GM18861 (cell line): Measurements from ENCODE around the gene CPXCR1.
"Not testable (repeated sequence)": the region's sequence is repeated elsewhere in the genome, so short reads cannot be mapped to it uniquely, and the experiment has no call there.

Source experiments
- ATAC-seq: cut with Tn5 transposase; IDR thresholded peaks from one replicate; pipeline ENCODE4 v1.9.1; 2021; ENCODE audit not compliant: unreplicated experiment

Gene CPXCR1

DNA sequence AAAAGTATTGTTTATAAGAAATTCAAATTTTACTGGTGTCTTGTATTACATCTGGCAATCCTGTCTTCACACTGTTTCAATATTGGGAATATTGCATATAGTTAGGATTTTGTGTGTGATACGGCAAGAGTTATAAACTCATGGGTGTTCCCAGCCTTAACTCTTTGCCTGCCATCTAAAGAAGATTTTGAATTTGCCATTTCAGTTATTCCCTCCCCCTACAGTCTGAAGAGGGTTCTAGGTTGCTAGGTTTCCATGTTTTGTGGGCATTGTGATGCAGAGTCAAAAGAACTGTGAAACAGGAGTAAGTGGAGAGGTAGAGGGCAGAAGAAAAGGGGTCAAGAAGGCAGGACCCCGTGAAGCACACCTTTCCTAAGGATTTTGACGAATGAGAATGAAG lies at the start of gene CPXCR1:
TSS of gene CPXCR1 (plus strand) at position 301 of the 400 bp plus-strand sequence. CDS start 6,190 bp downstream, outside the sequence.
- ATAC-seq = no peak

- ATAC-seq = no peak
These were observed 11.2 kb upstream of the CPXCR1 start for GRCh38 chrX:88735835-88736234.

- ATAC-seq = not testable (repeated sequence)
These were observed 810 bp upstream of the CPXCR1 start for GRCh38 chrX:88746215-88746614.

DNA sequence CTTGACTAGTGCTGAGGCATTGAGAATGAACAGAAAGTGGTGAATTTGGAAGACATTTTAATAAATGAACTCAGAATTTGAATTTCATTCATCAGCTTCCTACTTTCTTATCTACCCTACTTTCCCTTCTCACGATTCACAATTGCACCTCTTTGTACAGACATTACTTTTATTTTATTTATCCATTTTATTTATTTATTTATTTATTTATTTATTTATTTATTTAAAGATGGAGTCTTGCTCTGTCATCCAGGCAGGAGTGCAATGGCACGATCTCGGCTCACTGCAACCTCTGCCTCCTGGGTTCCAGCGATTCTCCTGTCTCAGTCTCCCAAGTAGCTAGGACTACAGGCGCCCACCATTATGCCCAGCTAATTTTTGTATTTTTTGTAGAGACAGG lies 5.3 kb downstream of the CPXCR1 start:
- ATAC-seq = not testable (repeated sequence)

DNA sequence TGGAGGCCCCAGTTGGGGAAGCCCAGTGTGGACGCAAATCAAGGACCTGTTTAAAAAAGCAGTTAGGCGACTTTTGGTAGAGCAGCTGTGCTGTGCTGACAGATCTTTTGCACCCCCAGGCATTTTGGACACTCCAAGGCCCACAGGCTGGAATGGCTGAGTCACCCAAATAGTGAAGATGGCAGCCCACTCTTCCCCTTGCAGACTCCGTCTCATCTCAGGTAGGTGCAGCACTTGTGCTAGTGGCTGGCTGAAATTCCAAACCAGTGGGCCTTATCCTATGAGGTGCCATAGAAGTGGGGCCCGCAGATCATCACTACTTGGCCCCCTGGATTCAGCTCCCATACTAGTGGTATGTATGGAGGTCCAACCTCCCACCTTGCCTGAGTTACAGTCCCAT lies 42.8 kb downstream of the CPXCR1 start:
- no peak for ATAC-seq
